Motor neuron (in vitro differentiated cells): ENCODE data around the gene TFF1. TPM values are rescaled to one million over a fixed set of nuclear protein-coding genes. Genes with fewer than 3 reads are reported as not detected.
A peak's percentile ranks its signal among the peaks of the same experiment; 100 is the strongest.

Experiments
- ATAC-seq, 8 experiments: fragments of 200-7000 bp; cut with Tn5 transposase; replicated peaks in 6 of 8; 2 replicates each; pipeline ENCODE4 v1.8.0; 2021; ENCODE audit warnings: mild to moderate bottlenecking in 8 of 8, moderate library complexity in 8 of 8
- H3K27ac ChIP-seq, 2 donors: fragments of 250-450 bp; sonication (Bioruptor Pico); 2 replicates each; pipeline ENCODE4 v1.9.0; 2021; ENCODE audit warnings: antibody characterized with exemption in 2 of 2, mild to moderate bottlenecking in 2 of 2, moderate library complexity in 1 of 2
- H3K4me1 ChIP-seq, 2 donors: fragments of 250-450 bp; sonication (Bioruptor Pico); replicated peaks in 1 of 2; 2 replicates each; pipeline ENCODE4 v1.6.1; 2021; ENCODE audit warnings: antibody characterized with exemption in 2 of 2, mild to moderate bottlenecking in 2 of 2, moderate library complexity in 1 of 2
- H3K4me3 ChIP-seq, 5 donors: fragments of 250-450 bp; sonication (Bioruptor Pico); 2 replicates each; pipeline ENCODE4 v1.9.0; 2021; ENCODE audit warnings: antibody characterized with exemption in 5 of 5, mild to moderate bottlenecking in 5 of 5, moderate library complexity in 4 of 5
- WGBS, 10 experiments: fragments of 450-650 bp; shearing (Covaris generic); methylation state at CpG; one replicate each; pipeline ENCODE4 v1.0.0; 2022; 5-methylcytosine and 5-hydroxymethylcytosine counted together
- in situ Hi-C, 9 experiments: fragments of 400-800 bp; cut with MboI; loops; one replicate each; pipeline ENCODE4 v1.15.0; 2021; ENCODE audit warnings: low sequenced_read_pairs in 9 of 9, low pct_unique_long_range_greater_than_20kb in 2 of 9; ENCODE audit not compliant: unreplicated experiment in 9 of 9
- total RNA-seq, 8 experiments: library from RNA; unstranded; fragments of 300-600 nt; gene quantifications; 2 replicates each; pipeline versions ENCODE4 v1.2.3 to v1.2.4, GENCODE V29; 2022

Gene TFF1
- total RNA-seq, 8 experiments from 2014 or later, result 1.5 TPM; not detected in 7

DNA sequence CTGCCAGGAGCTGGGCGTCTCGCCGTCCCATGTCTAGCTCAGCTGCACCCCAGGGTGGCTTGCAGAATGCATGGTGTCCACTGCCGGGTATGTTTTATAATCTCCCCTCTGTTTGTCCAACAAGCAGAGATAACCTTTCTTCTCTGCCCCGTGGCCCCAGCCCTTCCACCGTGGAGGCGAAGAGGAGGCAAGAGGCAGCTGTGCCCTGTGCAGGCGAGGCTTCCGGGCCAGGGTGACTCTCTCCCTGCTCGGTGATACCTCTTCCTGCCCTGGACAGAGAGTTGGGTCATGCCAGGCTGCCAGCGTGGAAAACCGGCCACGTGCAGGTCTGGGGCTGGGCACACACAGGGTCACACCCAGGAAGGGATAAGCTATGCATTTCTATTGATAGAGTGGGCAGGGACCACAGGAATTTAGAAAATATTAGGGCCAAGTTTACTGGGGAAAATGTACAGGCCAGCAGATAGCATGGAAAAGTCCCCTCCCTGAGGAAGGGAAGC is 15.4 kb downstream of the TFF1 start, which contains the start of gene TFF2:
TFF2 (minus strand) TSS at position 68 of the 500 bp plus-strand sequence; CDS start at position 31, 37 bp downstream.
- in situ Hi-C loops, result loop anchor here in 1 of 9 experiments (25.0 kb wide), 1 partner anchor 111 kb away; no protein-coding TSS in a partner anchor
- ATAC-seq, result peak in 4 of 8 experiments; percentile 6 to 55 (median 12)
- Histone ChIP-seq H3K4me3 (no peak within 1 kb of the TSS), H3K27ac (no peak within 1 kb of the TSS), H3K4me1 (peaks cover 0 to 12% of the 10 kb centered on the region in 2 donors)
- WGBS, 10 experiments, result 38 to 91% (median 64%) methylated on average over 2 to 6 of the region's 13 CpGs; no CpG with 5 or more reads in 6 of the 10 experiments

GRCh38 chr21:42350318-42350910 is 15.9 kb downstream of the TFF1 start:
- no peak overlapping the region for H3K4me3 ChIP-seq
- no peak overlapping the region for H3K27ac ChIP-seq
- peak in 3 of 8 experiments; percentile 15 to 24 (median 17) for ATAC-seq
- 47 to 100% (median 79%) methylated on average over 1 to 8 of the region's 11 CpGs; no CpG with 5 or more reads in 2 of the 10 experiments for WGBS, 10 experiments
- in situ Hi-C loops, result loop anchor here in 1 of 9 experiments (25.0 kb wide), 1 partner anchor 112 kb away; no protein-coding TSS in a partner anchor
- peaks cover 0 to 12% of the 10 kb centered on the region in 2 donors for H3K4me1 ChIP-seq

DNA sequence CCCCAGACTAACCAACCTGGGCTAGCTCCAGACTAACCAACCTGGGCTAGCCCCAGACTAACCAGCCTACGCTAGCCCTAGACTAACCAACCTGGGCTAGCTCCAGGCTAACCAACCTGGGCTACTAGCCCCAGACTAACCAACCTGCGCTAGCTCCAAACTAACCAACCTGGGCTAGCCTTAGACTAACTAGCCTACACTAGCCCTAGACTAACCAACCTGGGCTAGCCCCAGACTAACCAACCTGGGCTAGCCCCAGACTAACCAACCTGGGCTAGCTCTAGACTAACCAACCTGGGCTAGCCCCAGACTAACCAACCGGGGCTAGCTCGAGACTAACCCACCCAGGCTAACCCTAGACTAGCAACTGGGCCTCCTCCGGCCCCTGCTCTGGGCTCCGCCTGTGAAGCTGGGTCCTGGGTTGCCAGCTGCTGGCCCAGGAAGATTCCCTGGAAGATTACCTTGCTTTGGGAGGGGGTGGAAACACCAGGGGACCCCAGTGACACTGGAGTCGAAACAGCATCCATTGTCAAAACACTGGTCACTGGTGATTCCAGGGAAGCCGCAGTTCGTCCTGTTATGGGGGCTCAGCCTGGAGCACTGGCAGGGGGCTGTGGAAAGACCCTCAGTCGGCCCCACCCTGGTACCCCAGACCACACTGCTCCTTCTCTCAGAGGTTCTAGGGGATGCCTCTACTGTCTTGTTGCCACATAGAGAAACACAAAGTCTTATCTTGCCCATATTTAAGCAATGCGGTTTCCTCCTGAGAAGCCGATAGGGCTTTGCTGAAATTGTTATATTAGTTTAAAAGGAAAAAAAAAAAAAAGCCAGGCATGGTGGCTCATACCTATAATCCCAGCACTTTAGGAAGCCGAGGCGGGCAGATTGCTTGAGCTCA is 16.7 kb downstream of the TFF1 start:
- no peak overlapping the region for H3K4me3 ChIP-seq
- WGBS, 10 experiments, result 0 to 100% (median 87%) methylated on average over 1 to 6 of the region's 14 CpGs
- no peak overlapping the region for H3K27ac ChIP-seq
- H3K4me1 ChIP-seq, result peaks cover 0 to 12% of the 10 kb centered on the region in 2 donors
- in situ Hi-C loops, result loop anchor here in 1 of 9 experiments (25.0 kb wide), 1 partner anchor 113 kb away; no protein-coding TSS in a partner anchor
- ATAC-seq, result no peak

DNA sequence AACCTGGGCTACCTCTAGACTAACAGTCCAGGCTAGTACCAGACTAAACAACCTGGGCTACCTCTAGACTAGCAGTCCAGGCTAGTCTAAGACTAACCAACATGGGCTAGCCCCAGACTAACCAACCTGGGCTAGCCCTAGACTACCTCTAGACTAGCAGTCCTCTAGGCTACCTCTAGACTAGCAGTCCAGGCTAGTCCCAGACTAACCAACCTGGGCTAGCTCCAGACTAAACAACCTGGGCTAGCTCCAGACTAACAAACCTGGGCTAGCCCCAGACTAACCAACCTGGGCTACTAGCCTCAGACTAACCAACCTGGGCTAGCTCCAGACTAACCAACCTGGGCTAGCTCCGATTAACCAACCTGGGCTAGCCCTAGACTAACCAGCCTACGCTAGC is 17.6 kb downstream of the TFF1 start:
- H3K4me1 ChIP-seq, result peaks cover 0 to 12% of the 10 kb centered on the region in 2 donors
- H3K4me3 ChIP-seq, result no peak overlapping the region
- no peak overlapping the region for H3K27ac ChIP-seq
- in situ Hi-C loops, result no loop called here
- ATAC-seq, result no peak
- WGBS, 10 experiments, result 33 to 100% (median 80%) methylated on average over 1 to 2 of the region's 2 CpGs; no CpG with 5 or more reads in 7 of the 10 experiments

DNA sequence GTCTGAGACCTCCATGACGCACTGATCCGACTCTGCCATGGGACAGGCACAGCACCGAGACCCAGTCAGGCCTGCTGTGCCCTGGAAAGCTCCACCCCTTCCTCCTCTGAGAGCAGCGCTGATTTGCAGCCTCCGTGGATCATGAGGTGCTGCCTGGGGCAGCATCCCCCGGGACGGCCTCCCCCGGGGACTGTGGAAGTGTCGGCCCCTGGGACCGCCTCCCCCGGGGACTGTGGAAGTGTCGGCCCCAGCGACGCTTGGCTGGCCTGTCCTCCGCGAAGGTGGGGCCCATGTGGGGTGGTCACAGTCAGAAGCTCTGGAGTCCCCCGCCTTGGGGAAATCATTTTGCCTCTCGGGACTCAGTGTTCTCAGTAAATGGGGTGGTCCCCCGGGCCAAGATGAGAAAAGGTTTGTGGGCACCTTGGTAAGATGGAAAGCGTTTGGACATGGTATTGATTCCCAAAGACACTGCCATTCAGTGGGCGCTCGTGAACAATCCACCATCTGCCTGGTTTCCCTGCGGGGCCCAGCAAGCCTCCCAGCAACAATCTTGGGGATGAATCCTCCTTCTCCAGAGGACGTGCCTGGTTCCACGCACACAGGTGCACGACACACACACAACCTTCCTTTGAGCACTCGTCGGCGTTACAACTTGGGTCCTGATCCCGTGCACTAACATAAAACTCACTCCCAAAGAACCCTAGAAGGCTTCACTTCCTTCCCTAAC is 18.6 kb downstream of the TFF1 start:
- 39 to 96% (median 85%) methylated on average over 1 to 10 of the region's 30 CpGs; no CpG with 5 or more reads in 3 of the 10 experiments for WGBS, 10 experiments
- Histone ChIP-seq H3K27ac (no peak overlapping the region), H3K4me1 (peaks cover 0 to 12% of the 10 kb centered on the region in 2 donors), H3K4me3 (no peak overlapping the region)
- in situ Hi-C loops, result no loop called here
- ATAC-seq, result no peak

GRCh38 chr21:42346866-42347600 is 19.3 kb downstream of the TFF1 start:
- in situ Hi-C loops, result no loop called here
- 40 to 97% (median 84%) methylated on average over 1 to 14 of the region's 30 CpGs; no CpG with 5 or more reads in 3 of the 10 experiments for WGBS, 10 experiments
- ATAC-seq, result no peak

GRCh38 chr21:42346441-42346840 is 19.9 kb downstream of the TFF1 start:
- Histone ChIP-seq H3K27ac (no peak overlapping the region), H3K4me1 (peaks cover 0 to 12% of the 10 kb centered on the region in 2 donors), H3K4me3 (no peak overlapping the region)
- no peak for ATAC-seq
- in situ Hi-C loops, result no loop called here
- 64 to 92% (median 83%) methylated on average over 2 to 7 of the region's 9 CpGs; no CpG with 5 or more reads in 1 of the 10 experiments for WGBS, 10 experiments

More at GRCh38 chr21:42346866-42347600, 19.3 kb downstream of the TFF1 start:
- H3K4me3 ChIP-seq, result no peak overlapping the region
- peaks cover 0 to 12% of the 10 kb centered on the region in 2 donors for H3K4me1 ChIP-seq
- H3K27ac ChIP-seq, result no peak overlapping the region

- in situ Hi-C loops, result no loop called here
- no peak overlapping the region for H3K4me3 ChIP-seq
- no peaks in the 10 kb centered on the region for H3K4me1 ChIP-seq
- H3K27ac ChIP-seq, result no peak overlapping the region
- ATAC-seq, result no peak
- 51 to 100% (median 75%) methylated on average over 1 to 4 of the region's 4 CpGs; no CpG with 5 or more reads in 5 of the 10 experiments for WGBS, 10 experiments
Observed at GRCh38 chr21:42344631-42345030, 21.7 kb downstream of the TFF1 start.

- in situ Hi-C loops, result no loop called here
- 10 to 100% (median 83%) methylated on average over 1 to 10 of the region's 11 CpGs; no CpG with 5 or more reads in 4 of the 10 experiments for WGBS, 10 experiments
- no peaks in the 10 kb centered on the region for H3K4me1 ChIP-seq
- no peak for ATAC-seq
- H3K4me3 ChIP-seq, result no peak overlapping the region
- no peak overlapping the region for H3K27ac ChIP-seq
Observed at GRCh38 chr21:42343963-42344510, 22.3 kb downstream of the TFF1 start.

GRCh38 chr21:42343556-42343955 is 22.8 kb downstream of the TFF1 start:
- no peak overlapping the region for H3K4me3 ChIP-seq
- H3K27ac ChIP-seq, result no peak overlapping the region
- 34 to 82% (median 80%) methylated on average over 1 to 4 of the region's 6 CpGs; no CpG with 5 or more reads in 4 of the 10 experiments for WGBS, 10 experiments
- in situ Hi-C loops, result no loop called here
- no peak for ATAC-seq
- peaks cover 2 to 4% of the 10 kb centered on the region in 2 donors for H3K4me1 ChIP-seq

GRCh38 chr21:42343101-42343500 is 23.2 kb downstream of the TFF1 start:
- Histone ChIP-seq H3K4me3 (no peak overlapping the region), H3K4me1 (peaks cover 4 to 9% of the 10 kb centered on the region in 2 donors), H3K27ac (no peak overlapping the region)
- 16 to 90% (median 81%) methylated on average over 1 to 8 of the region's 10 CpGs; no CpG with 5 or more reads in 5 of the 10 experiments for WGBS, 10 experiments
- ATAC-seq, result no peak
- in situ Hi-C loops, result no loop called here
